Measurements from ENCODE around the gene FANCC. TPM values are rescaled to one million over a fixed set of nuclear protein-coding genes. Genes with fewer than 3 reads are reported as not detected.

The FANCC gene
- total and polyA plus RNA-seq, 2 of the 4 experiments (the other 2 are of a cell fraction), result 4.7 to 6.3 TPM

- TF ChIP-seq POLR2A (IDR thresholded peaks at IDR 0.05; ENCODE audit: low read depth, low read length), result no peak
Measured at GRCh38 chr9:95091601-95092261, 225.8 kb downstream of the FANCC start (continued).

GRCh38 chr9:95090871-95091577, 226.5 kb downstream of the FANCC start:
- Histone ChIP-seq H3K79me1 (ENCODE audit: low read depth in 1 of 2, low read length in 2 of 2) (peaks cover 13 to 56% of the 10 kb centered on the region in 2 experiments; a peak in 3 of 4 replicates), H2BK5ac (ENCODE audit: low read depth, low read length, poor library complexity, severe bottlenecking) (no peak overlapping the region), H3K27ac (ENCODE audit: insufficient read depth, low read length) (no peak overlapping the region), H3K27me3 (ENCODE audit: control insufficient read depth, insufficient read depth, low read length) (no peaks in the 10 kb centered on the region), H3K14ac (replicated peaks; ENCODE audit: low read depth, low read length) (peak overlapping the region; percentile 31; the same call in 1 of the 2 replicates), H3K56ac (ENCODE audit: extremely low read depth, insufficient read depth, low read length) (no peak overlapping the region), H2AK5ac (ENCODE audit: low read depth, low read length) (peak overlapping the region; percentile 13; the same call in 1 of the 2 replicates), H3K9me3 (ENCODE audit: control insufficient read depth, insufficient read depth, low read length) (no peaks in the 10 kb centered on the region), H3K18ac (ENCODE audit: low read depth, low read length) (no peak overlapping the region), H3K9ac (ENCODE audit: low read depth, low read length) (no peak overlapping the region), H4K91ac (ENCODE audit: insufficient read depth, low read depth, low read length) (no peak overlapping the region; the same call in 1 of the 2 replicates), H3K4me2 (ENCODE audit: low read depth, low read length) (no peak overlapping the region), H3K9me1 (ENCODE audit: insufficient read depth, low read length) (peaks cover 20% of the 10 kb centered on the region; the same call in 1 of the 2 replicates), H3K4ac (ENCODE audit: low read depth, low read length) (peak overlapping the region; percentile 26), H2AFZ (replicated peaks; ENCODE audit: low read length, poor library complexity) (no peak overlapping the region), H3K36me3 (ENCODE audit: control insufficient read depth, insufficient read depth, low read length) (peaks cover 34% of the 10 kb centered on the region), H3K23ac (ENCODE audit: low read depth, low read length) (peak overlapping the region; percentile 7; the same call in 1 of the 2 replicates), H3K4me3 (ENCODE audit: insufficient read depth, low read depth, low read length) (no peak overlapping the region), H2BK20ac (ENCODE audit: low read depth, low read length) (no peak overlapping the region), H2BK15ac (ENCODE audit: low read depth, low read length) (no peak overlapping the region), H4K5ac (ENCODE audit: low read depth, low read length) (no peak overlapping the region), H4K20me1 (ENCODE audit: insufficient read depth, low read length) (peaks cover 24% of the 10 kb centered on the region), H2BK120ac (ENCODE audit: low read depth, low read length) (no peak overlapping the region), H3K4me1 (ENCODE audit: control insufficient read depth, insufficient read depth, low read length) (peaks cover 22% of the 10 kb centered on the region), H4K8ac (ENCODE audit: low read depth in 2 of 2, low read length in 2 of 2) (peak overlapping the region in 1 of 2 experiments; percentile 17; a peak in 1 of 4 replicates), H2AK9ac (replicated peaks; ENCODE audit: low read depth, low read length, poor library complexity) (peak overlapping the region; percentile 35)
- POLR2A ChIA-PET (ENCODE audit: unreplicated experiment), result no interaction called here
- intact Hi-C loops (cut with micrococcal nuclease), result no loop called here
- TF ChIP-seq ELK1 (IDR thresholded peaks at IDR 0.05; ENCODE audit: borderline replicate concordance, low read depth, low read length) (no peak), USF2 (IDR thresholded peaks at IDR 0.05; ENCODE audit: low read depth, low read length) (no peak), CTCF (conservative IDR thresholded peaks at IDR 0.05; ENCODE audit: low read depth, low read length) (no peak), POLR2A (IDR thresholded peaks at IDR 0.05; ENCODE audit: low read depth, low read length) (no peak), RFX5 (IDR thresholded peaks at IDR 0.05; ENCODE audit: low read depth, low read length) (no peak), BHLHE40 (IDR thresholded peaks at IDR 0.05; ENCODE audit: low read depth, low read length) (no peak), MAZ (IDR thresholded peaks at IDR 0.05; ENCODE audit: borderline replicate concordance, low read depth, low read length) (no peak), SMC3 (IDR thresholded peaks at IDR 0.05; ENCODE audit: low read depth, low read length) (no peak), NFE2L2 (IDR thresholded peaks at IDR 0.05; ENCODE audit: low read depth, low read length) (no peak)
- BruUV-seq (replicated peaks), result no TSS peak
- no peak for DNase-seq
- CTCF ChIA-PET, result no interaction called here
- peak; percentile 5 for ATAC-seq (ENCODE audit: low read depth)
- in situ Hi-C loops (cut with MboI; ENCODE audit: low sequenced_read_pairs), result no loop called here
- dilution Hi-C loops (cut with HindIII; ENCODE audit: low sequenced_read_pairs, unreplicated experiment), result no loop called here
- WGBS, 2 experiments (ENCODE audit: extremely low coverage in 2 of 2, insufficient read length in 1 of 2), result 60% methylated on average over 1 of the region's 14 CpGs; no CpG with 5 or more reads in 1 of the 2 experiments

Data from IMR-90 (cell line).